Choroid plexus epithelial cell (primary cell): ENCODE measurements around the gene PITPNM2.

Experiments used
- DNase-seq: peaks from one replicate; pipeline ENCODE4 v3.0.0-alpha.2; 2010; ENCODE audit warnings: low read depth
- H3K4me3 ChIP-seq: 2 replicates; pipeline ENCODE4 v1.5.1; 2011; ENCODE audit warnings: low read depth, mild to moderate bottlenecking, control low read depth, low read length, moderate library complexity
- CTCF ChIP-seq: conservative IDR thresholded peaks from 2 replicates; pipeline ENCODE4 v1.5.1; 2011; ENCODE audit warnings: low read depth, mild to moderate bottlenecking, control low read depth, inconsistent platforms, low read length, moderate library complexity

The PITPNM2 gene

GRCh38 chr12:123120452-123121166 is 30.3 kb downstream of the PITPNM2 start:
- no peak for DNase-seq
- TF ChIP-seq CTCF, result no peak

GRCh38 chr12:123119808-123120207 is 31.1 kb downstream of the PITPNM2 start:
- no peak for TF ChIP-seq CTCF
- no peak for DNase-seq
- no peak overlapping the region for H3K4me3 ChIP-seq

More at GRCh38 chr12:123120452-123121166, 30.3 kb downstream of the PITPNM2 start:
- no peak overlapping the region for H3K4me3 ChIP-seq

GRCh38 chr12:123118497-123118896 is 32.4 kb downstream of the PITPNM2 start:
- H3K4me3 ChIP-seq, result no peak overlapping the region
- TF ChIP-seq CTCF, result no peak
- no peak for DNase-seq

GRCh38 chr12:123115409-123116121 is 35.3 kb downstream of the PITPNM2 start:
- peak; percentile 95 for DNase-seq
- H3K4me3 ChIP-seq, result no peak overlapping the region
- no peak for TF ChIP-seq CTCF

- no peak for TF ChIP-seq CTCF
- no peak for DNase-seq
- H3K4me3 ChIP-seq, result no peak overlapping the region
These were observed 36.4 kb downstream of the PITPNM2 start for GRCh38 chr12:123114304-123115083.

GRCh38 chr12:123113026-123113425 is 37.9 kb downstream of the PITPNM2 start:
- no peak for DNase-seq
- no peak for TF ChIP-seq CTCF
- no peak overlapping the region for H3K4me3 ChIP-seq
